ENCODE data around the gene RFX7.
"Not testable (repeated sequence)": the region's sequence is repeated elsewhere in the genome, so short reads cannot be mapped to it uniquely, and the experiment has no call there.

RFX7 gene

DNA sequence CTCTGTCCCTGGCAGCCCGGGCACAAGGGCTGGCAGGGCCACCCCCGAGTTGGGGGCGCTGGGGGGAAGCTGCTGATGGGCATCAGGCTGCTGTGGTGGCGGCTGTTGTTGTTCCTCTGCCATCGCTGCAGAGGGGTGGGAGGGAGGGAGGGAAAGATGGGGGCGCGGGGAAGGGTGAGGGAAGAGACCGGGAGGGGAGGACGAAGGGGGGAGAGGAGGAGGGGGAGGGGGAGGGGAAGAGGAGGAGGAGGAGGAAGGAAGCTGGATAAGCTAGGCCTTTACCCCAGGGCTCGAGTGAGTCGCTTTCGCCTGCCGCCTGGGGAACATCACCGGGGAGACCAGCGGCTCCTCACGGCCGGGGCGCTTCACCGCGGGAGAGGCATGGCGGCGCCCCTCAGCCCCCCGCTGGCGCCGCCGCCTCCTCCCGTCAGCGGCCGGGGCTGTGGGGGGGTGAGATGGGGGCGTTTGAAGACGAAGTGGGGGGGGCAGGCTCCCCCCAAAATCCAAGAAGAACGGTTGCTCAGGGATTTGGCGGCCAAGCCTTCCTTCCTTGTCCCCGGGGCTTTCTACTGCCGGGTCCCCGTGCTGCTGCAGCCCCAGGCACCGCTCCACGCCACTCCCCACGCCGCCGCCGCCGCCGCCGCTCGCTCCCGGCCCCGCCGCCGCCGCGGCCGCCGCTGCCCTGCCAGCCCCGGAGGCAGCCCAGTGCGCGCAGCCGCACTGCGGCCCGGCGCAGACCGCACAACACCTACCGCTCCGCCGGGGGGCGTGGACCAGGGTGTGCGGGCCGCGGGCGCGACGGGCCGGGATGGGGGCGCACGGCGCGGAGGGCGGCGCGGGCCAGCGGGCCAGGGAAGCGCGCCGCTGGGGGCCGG is at the start of gene RFX7:
RFX7 (minus strand) TSS at position 717 of the 875 bp plus-strand sequence; CDS start at position 123, 594 bp downstream.
- DNase-seq, result peak; percentile 67

DNA sequence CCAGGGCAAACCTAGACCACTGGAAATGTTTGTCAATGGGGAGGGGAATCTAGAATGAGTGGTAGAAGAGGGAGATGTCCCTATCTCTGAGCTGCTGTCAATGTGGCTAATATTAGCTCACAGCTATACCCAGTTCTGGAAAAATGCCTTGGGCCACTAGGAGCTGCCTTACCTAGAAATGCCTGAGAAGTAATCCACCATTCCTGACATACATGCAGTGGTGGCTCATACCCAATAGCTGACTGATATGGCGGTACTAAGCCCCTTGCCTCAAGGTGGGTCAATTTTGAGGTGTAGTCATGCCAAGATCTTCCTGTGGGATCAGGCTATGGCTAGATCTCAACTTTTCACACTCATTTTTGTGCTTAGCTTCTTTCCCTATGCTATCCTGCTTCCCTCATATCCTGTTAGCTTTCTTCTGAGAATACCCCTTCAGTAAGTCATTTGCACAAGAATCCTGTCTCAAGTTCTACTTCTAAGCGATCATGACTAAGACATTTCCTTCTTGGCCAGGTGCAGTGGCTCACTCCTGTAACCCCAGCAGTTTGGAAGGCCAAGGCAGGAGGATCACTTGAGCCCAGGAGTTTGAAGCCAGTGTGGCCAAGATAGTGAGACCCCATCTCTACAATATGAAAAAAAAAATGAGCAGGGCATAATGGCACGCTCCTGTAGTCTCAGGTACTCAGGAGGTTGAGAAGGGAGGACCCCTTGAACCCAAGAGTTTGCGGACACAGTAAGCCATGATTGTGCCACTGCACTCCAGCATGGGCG is 49.1 kb upstream of the RFX7 start:
- no peak for DNase-seq

DNA sequence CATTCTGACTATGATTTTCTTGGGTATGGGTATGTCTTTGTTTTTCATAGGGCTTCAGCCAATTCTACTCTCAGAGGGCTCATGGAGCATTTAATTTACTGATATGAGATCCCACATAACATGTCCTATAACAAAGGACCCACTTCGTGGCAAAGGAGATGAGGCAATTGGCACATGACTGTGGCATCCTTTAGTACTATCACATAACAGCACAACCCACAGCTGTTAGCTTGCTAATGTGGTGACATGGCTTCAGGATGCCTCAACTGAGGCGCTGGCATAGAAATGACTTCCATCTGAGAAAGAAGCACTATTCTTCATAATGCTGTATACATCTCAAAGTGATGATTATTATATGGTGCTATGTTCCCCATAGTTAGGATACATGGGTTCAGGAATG is 48.1 kb upstream of the RFX7 start:
- DNase-seq, result no peak

DNA sequence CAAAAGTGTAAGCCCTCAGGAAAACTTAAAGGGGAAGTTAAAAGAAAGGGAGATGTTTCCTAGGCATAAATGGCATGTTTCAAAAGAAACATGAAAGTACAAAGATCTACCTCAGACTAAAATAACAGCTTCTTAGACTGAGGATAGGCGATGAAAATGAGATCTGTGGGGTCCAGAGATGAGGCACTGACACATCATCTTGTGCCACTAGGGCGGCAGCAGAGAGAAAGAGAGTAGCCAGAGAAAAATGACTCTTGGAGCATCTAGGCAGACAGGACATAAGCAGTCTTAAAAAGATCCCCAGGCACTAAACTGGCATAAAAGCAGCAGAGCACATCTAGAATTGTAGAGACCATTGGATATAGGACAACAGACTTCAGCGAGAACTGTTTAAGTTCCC is 42.5 kb upstream of the RFX7 start:
- no peak for DNase-seq

DNA sequence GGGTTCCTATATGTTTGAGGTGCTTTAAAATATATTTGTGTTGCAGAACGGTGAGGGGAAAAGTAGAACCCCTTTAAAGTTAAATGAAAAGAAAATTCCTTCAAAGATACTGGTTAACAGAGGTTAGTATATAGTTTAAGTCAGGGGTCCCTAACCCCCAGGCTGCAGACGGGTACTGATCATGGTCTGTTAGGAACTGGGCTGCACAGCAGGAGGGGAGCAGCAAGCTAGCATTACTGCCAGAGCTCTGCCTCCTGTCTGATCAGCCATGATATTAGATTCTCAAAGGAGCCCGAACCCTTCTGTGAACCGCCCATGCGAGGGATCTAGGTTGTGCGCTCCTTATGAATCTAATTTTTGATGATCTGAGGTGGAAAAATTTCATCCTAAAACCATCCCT is 37.5 kb upstream of the RFX7 start:
- DNase-seq, result no peak

DNA sequence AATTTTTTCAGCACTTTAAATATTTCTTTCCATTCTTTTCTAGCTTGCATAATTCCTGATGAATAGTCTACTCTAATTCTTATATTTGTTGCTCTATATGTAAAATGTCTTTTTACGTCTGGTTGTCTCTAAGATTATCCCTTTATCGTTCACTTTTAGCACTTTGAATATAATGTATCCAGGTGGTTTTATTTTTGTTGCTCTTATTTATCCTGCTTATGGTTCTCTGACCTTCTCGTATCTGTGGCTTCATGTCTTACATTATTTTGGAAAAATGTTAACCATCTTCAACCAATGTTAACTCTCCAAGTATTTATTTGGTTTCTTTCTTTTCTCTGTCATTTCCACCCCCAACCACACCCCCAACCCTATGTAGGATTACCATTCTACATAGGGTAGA is 30.0 kb upstream of the RFX7 start:
- DNase-seq, result no peak

DNA sequence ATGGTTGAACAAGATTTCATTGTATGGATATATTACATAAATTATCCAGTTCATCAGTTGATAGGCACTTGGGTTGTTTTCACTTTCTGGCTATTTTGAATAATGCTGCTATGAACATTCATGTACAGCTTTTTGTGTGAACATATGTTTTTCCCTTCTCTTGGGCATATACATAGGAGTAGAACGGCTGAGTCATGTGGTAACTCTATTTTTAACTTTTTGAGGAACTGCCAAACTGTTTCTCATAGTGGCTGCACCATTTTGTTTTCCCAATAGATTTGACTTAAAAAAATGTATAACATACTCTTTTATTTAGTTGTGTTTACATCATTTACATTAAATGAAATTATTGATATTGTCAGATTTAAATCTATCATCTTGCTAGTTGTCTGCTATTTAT is 28.8 kb upstream of the RFX7 start:
- no peak for DNase-seq

DNA sequence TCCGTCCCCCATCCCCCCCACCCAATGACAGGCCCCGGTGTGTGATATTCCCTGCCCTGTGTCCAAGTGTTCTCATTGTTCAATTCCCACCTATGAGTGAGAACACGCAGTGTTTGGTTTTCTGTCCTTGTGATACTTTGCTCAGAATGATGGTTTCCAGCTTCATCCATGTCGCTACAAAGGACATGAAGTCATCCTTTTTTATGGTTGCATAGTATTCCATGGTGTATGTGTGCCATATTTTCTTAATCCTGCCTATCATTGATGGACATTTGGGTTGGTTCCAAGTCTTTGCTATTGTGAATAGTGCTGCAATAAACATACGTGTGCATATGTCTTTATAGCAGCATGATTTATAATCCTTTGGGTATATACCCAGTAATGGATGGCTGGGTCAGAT is 22.8 kb upstream of the RFX7 start:
- not testable (repeated sequence) for DNase-seq

DNA sequence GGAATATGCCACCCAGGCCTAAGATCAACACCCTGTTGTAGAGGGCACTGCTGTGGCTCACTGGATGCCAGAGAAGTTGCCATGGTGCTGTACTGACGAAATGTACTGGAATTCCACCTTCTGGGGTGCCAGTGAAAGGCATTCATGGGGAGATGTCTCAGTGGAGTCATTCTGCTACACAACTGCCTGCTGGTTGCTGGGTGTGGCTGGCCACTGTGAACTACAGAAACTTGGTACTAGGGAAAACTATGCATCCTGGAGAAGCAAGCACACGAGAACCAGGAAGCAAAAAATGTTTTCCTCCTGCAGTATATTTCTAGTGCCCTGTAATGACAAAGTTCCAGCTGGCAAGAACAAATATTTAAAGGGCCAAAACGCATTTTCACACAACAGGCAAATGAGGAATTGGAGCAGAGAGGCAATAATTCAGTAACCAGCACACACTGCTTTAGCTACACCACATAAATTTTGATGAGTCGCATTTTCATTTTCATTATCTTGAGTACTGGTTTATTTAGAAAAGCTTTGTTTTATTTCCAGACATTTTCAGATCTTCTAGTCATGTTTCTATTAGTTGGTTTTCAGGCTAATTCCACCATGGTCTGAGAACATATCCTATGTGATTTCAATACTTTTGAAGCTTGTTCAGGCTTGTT is 18.3 kb upstream of the RFX7 start:
- DNase-seq, result no peak

DNA sequence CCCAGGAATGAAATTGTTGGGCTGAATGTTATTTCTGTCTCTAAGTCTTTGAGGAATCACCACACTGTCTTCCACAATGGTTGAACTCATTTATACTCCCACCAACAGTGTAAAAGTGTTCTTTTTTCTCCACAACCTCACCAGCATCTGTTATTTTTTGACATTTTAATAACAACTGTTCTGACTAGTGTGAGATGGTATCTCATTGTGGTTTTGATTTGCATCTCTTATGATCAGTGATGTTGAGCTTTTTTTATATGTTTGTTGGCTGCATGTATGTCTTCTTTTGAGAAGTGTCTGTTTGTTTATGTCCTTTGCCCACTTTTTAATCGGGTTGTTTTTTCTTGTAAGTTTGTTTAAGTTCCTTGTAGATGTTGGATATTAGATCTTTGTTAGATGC is 13.6 kb upstream of the RFX7 start:
- not testable (repeated sequence) for DNase-seq

DNA sequence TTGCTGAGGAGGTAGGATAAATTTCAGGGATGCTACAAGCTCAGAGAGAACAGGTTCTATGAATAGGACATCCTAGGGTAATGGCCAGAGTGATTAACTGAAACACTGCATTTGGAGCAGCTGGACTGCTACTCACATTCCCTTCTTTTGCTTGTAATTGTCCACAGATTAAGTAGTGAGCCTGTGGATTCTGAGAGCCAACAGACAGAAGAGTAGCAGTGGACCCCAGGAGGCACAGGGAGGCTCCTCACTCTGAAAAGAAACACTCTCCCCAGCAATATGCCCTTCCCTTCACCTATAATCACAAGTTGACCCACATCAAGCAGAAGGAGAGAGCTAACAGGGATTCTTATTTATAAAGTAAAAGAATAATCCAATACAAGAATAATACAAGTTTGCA is 10.6 kb upstream of the RFX7 start:
- DNase-seq, result no peak

DNA sequence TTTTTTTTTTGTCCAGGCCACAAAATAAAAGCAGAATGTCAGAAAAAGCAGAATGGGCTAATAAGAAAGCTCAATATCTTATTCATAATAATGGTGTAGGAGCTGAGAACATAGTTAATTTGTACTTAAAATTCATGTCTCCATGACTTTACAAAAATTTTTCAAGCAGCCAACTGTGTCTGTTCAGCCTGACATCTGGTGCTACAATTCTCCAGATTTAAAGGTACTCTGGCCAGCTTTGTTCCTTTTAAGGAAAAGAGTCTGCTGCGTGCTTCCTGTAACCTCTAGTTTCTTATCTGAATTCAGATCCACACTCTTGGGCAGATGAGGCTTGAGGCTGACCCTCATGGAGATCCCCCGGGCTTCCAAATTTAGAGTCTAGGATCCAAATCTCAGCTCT is 8.7 kb upstream of the RFX7 start:
- DNase-seq, result no peak

DNA sequence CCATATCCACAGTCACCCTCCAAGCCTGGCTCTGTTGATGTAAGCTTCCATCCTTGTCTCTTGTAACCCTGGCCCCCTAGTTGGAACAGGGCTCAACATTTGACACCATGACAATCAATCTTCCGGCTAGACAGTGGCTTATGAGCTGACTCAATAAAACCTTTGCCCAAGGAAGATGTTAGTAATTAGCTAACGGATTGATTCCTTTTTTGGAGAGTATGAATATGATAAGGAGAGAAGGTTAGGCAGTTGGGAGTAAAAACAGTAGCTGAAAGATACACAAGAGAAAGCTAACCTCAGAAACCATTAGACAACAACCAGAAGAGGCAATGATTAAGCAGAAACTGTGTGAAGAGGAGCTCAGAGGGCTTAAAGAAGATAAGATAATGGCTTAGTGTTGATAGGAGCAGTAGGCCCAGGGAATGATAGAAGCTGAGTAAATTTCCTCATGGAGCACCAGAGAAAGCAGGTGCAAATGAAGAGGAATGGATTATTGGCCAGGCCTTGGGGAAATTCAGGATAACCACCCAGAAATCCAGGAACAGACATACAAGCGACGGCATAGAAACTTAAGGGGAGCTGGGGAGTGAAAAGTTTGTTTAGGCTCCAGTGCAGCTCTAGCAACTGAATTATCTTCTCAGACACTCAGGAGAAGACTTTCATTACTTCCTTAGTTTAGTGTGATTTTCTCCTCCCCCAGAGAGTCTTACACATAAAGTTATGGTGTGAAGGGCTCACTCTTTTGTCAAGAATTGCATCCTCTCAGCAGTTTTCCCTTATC is 7.8 kb upstream of the RFX7 start:
- no peak for DNase-seq

DNA sequence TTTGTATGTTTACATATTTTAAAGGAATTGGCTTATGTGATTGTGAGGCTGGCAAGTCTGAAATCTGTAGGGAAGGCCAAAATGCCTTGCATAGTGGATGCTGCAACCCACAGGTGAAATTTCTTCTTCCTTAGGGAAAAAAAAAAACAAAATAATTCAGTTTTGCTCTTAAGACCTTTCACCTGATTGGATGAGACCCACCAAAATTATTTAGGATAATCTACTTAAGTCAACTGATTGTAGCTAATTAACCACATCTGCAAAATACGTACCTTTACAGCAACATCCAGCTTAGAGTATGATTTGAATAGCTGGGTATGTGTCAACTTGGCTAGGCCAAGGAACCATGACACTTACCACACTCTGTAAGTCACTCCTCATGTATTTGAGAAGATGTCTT is 6.9 kb upstream of the RFX7 start:
- no peak for DNase-seq

DNA sequence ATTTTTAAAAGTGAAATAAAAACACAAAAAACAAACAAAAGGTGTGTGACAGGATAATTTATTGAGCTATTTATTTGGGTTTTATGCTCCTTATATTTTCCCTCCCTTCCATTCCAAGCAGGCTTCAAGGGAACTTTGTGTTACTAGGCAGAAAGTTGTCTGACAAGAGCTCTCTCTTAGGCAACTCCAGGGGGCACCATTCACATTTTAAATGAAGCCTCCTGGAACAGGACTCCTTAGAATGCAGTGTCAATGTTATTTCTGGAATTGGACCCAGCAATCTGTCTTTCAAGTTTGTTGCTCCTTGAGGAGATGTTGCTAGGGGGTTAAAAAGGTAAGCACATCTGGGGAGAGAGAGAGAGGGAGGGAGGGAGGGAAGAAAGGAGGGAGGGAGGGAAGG is 5.4 kb upstream of the RFX7 start:
- DNase-seq, result no peak

DNA sequence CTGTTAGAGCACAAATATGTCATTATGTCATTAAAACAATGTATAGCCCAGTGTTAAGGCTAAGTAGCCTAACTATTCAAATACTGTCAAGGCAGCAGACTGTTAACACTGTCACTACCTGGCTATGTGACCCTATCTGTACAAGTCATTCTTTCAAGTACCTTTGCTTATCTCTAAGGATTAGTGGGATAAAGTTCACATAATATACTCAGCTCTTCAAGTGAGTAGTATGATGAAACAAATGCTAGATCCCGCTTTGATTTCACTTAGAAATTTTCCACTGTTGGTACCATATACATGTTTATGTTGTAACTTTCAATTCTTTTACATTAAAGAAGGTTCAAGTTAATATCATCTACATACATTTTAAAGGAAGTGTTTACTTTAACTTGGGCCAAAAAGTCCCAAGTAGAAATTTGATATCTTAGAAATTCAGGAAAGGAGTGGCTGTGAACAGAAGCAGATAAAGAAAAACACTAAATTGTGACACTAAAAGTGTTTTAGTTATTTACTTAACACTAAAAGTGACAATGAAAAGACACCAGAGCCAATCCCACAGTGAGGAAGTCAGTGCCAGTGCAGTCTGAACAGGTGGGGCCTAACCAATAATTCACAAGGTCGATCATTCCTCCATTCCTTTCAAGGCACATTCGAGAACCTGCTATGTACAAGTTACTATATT is 4.8 kb upstream of the RFX7 start:
- DNase-seq, result no peak

DNA sequence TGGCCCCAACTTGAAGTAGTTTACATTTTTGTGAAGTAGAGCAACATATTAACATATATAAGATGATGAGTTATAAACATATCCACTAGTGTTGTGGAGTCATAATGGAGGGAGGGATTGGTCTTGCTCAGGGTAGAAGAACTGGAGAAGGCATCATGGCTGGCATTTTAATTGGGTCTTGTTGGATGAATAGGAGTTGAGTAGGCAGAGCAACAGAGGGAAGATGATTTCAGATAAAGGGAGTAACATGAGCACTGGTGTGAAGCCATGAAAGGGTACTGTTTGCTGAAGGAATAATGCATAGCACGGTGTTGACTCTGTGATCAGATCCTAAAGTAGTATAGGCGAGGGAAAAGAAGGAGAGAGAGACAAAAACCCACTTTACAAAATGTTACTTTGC is 3.6 kb upstream of the RFX7 start:
- no peak for DNase-seq

DNA sequence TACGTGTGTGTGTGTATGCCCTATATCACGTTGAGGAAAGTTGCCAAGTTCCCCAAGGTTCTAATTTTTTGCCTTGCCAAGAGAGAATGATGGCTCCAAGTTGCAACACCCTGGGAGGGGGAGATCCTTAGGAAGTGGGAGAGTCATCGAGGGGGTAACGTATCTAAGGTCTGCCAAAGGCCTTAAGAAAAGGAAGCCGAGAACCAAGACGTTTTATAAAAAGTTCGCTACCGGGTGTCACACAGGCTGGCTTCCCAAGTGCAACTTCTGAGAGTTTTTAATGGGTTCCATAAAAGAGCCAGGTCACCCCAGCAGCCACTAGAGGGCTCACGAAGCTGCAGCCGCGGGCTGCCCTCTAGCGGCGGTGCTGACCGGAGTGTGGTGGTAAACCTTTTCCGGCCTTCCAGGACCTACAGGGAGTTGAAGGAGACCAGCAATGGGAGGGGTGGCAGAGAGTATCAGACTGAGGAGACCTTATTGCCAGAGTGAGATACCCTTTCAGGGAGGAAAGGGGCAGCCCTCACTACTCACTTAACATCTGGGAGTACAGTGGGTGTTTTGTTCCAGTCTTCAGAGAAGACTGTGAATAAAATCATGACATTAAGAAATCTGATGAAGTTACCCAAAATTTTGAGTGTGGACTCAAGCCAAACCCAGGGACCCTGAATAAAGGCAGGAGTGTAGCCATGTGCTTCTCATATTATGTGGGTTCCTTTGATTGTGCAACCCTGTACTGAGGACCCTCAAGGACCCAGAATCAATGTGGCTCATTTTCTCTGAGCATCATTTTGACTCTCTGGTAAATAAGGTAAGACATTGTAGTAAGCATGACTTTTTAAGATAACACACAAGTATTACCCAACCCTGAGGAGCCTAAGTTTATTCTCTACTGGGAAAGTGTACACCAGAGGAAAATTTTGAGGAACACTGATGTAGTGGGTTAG is 2.5 kb upstream of the RFX7 start:
- DNase-seq, result peak; percentile 80

DNA sequence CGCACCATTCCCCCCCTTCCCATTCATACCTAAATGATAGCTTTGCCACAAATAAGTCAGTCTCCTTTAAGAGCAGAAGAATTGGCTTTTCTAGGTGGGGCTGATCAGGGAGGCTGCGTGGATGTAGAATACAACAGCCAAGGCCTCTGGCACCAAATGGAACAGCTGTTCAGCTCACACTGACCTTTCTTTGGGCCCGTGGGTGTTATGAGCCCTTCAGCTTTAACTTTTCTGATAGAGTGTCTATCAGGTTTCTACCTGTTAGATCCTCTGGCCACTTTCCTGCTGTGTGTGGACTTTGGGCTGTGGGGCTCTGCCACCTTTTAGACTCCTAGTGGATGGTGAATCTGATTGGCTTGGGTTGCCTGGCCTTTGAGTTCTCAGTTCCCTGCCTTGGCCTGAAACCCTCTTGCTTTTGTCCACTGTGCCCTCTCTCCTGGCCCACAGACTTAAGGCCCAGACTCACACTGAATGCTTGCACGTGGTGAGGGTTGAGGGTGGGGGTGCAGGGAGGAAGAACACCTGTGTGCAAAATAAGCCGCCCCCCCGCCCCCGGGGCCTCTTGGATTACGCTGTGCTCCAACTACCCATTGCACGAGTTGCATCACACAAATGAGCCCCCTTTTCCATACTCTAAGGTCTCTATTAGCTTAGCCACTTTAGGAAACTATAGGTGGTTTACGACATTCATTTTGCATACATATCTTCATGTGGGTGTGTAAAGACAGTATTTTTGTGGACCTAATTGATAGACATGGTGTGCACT is 1.3 kb upstream of the RFX7 start:
- DNase-seq, result peak; percentile 13

All from activated effector memory CD4-positive, alpha-beta T cell treated with Interleukin-2 at 50 U/mL for 16 hours (primary cell).